ENCODE results near the gene CYP26B1. TPM values are rescaled to one million over a fixed set of nuclear protein-coding genes. Genes with fewer than 3 reads are reported as not detected.

Gene CYP26B1
- polyA plus RNA-seq, 1 donor (not counting 4 experiments of a cell fraction or from before 2014, with no cell fraction given): 1.2 TPM

GRCh38 chr2:72146347-72147302 lies 1.0 kb downstream of the CYP26B1 start:
- peaks cover 37% of the 10 kb centered on the region for H3K4me1 ChIP-seq (ENCODE audit: control insufficient read depth, extremely low read depth, insufficient read depth, low read length)
- no peaks in the 10 kb centered on the region for H3K79me2 ChIP-seq (ENCODE audit: control insufficient read depth, insufficient read depth, low read length)
- H3K27me3 ChIP-seq (ENCODE audit: control insufficient read depth, extremely low read depth, insufficient read depth, low read length): peaks cover 63% of the 10 kb centered on the region
- H3K9me1 ChIP-seq (ENCODE audit: control insufficient read depth, extremely low read depth, insufficient read depth, low read length): no peaks in the 10 kb centered on the region
- dilution Hi-C loops (cut with MboI; ENCODE audit: extremely low pct_ligation_motif_present, low sequenced_read_pairs): no loop called here
- no peak overlapping the region for H3K27ac ChIP-seq (ENCODE audit: control insufficient read depth, insufficient read depth, low read length)
- H3K4me2 ChIP-seq (ENCODE audit: control insufficient read depth, extremely low read depth, insufficient read depth, low read depth, low read length): peak overlapping the region; percentile 87
- no peaks in the 10 kb centered on the region for H4K20me1 ChIP-seq (ENCODE audit: control insufficient read depth, extremely low read depth, insufficient read depth, low read length)
- H3K9me3 ChIP-seq (ENCODE audit: control insufficient read depth, low read depth, low read length): no peaks in the 10 kb centered on the region
- H3K36me3 ChIP-seq (ENCODE audit: control insufficient read depth in 2 of 2, extremely low read depth in 1 of 2, insufficient read depth in 2 of 2, low read length in 2 of 2): no peaks in the 10 kb centered on the region
- TF ChIP-seq EZH2 (IDR thresholded peaks at IDR 0.05; ENCODE audit: low read length) (peak; percentile 99), CTCF (optimal IDR thresholded peaks at IDR 0.05 in 1 of 3, IDR thresholded peaks at IDR 0.05 in 1 of 3, conservative IDR thresholded peaks at IDR 0.05 in 1 of 3; ENCODE audit: extremely low read depth in 1 of 3, insufficient read depth in 2 of 3, low read length in 3 of 3) (no peak)
- FAIRE-seq (no peak), DNase-seq (ENCODE audit: low read depth, low spot score) (no peak)
- no peak overlapping the region for H3K9ac ChIP-seq (ENCODE audit: control insufficient read depth, extremely low read depth, insufficient read depth, low read length)
- H2AFZ ChIP-seq (ENCODE audit: control insufficient read depth, low read length): no peak overlapping the region
- peak overlapping the region in 2 of 3 experiments; percentile 18 to 53 for H3K4me3 ChIP-seq (ENCODE audit: control insufficient read depth in 2 of 3, extremely low read depth in 1 of 3, insufficient read depth in 2 of 3, low read depth in 1 of 3, low read length in 3 of 3)

GRCh38 chr2:72145658-72146329 lies 1.9 kb downstream of the CYP26B1 start:
- dilution Hi-C loops (cut with MboI; ENCODE audit: extremely low pct_ligation_motif_present, low sequenced_read_pairs): no loop called here

More at GRCh38 chr2:72145658-72146329, 1.9 kb downstream of the CYP26B1 start:
- no peak for FAIRE-seq
- H3K4me3 ChIP-seq (ENCODE audit: control insufficient read depth in 2 of 3, extremely low read depth in 1 of 3, insufficient read depth in 2 of 3, low read depth in 1 of 3, low read length in 3 of 3): peak overlapping the region; percentile 38 to 69 (median 68)
- H3K9me1 ChIP-seq (ENCODE audit: control insufficient read depth, extremely low read depth, insufficient read depth, low read length): no peaks in the 10 kb centered on the region
- H3K4me1 ChIP-seq (ENCODE audit: control insufficient read depth, extremely low read depth, insufficient read depth, low read length): peaks cover 37% of the 10 kb centered on the region
- H3K27ac ChIP-seq (ENCODE audit: control insufficient read depth, insufficient read depth, low read length): no peak overlapping the region
- peaks cover 58% of the 10 kb centered on the region for H3K27me3 ChIP-seq (ENCODE audit: control insufficient read depth, extremely low read depth, insufficient read depth, low read length)
- no peaks in the 10 kb centered on the region for H4K20me1 ChIP-seq (ENCODE audit: control insufficient read depth, extremely low read depth, insufficient read depth, low read length)
- no peak overlapping the region for H2AFZ ChIP-seq (ENCODE audit: control insufficient read depth, low read length)
- H3K9ac ChIP-seq (ENCODE audit: control insufficient read depth, extremely low read depth, insufficient read depth, low read length): no peak overlapping the region
- H3K4me2 ChIP-seq (ENCODE audit: control insufficient read depth, extremely low read depth, insufficient read depth, low read depth, low read length): peak overlapping the region; percentile 87
- H3K79me2 ChIP-seq (ENCODE audit: control insufficient read depth, insufficient read depth, low read length): no peaks in the 10 kb centered on the region
- H3K36me3 ChIP-seq (ENCODE audit: control insufficient read depth in 2 of 2, extremely low read depth in 1 of 2, insufficient read depth in 2 of 2, low read length in 2 of 2): no peaks in the 10 kb centered on the region
- TF ChIP-seq EZH2 (IDR thresholded peaks at IDR 0.05; ENCODE audit: low read length) (no peak), CTCF (optimal IDR thresholded peaks at IDR 0.05 in 1 of 3, IDR thresholded peaks at IDR 0.05 in 1 of 3, conservative IDR thresholded peaks at IDR 0.05 in 1 of 3; ENCODE audit: extremely low read depth in 1 of 3, insufficient read depth in 2 of 3, low read length in 3 of 3) (no peak)
- no peak for DNase-seq (ENCODE audit: low read depth, low spot score)
- no peaks in the 10 kb centered on the region for H3K9me3 ChIP-seq (ENCODE audit: control insufficient read depth, low read depth, low read length)

Measured in keratinocyte (primary cell).